Kidney tubule cell (primary cell): ENCODE measurements around the gene THEM4.
A peak's percentile ranks its signal among the peaks of the same experiment; 100 is the strongest.

Experiments used
- DNase-seq: peaks from one replicate; pipeline ENCODE4 v3.0.0-alpha.2; 2018; ENCODE audit warnings: low spot score

Gene THEM4

DNA sequence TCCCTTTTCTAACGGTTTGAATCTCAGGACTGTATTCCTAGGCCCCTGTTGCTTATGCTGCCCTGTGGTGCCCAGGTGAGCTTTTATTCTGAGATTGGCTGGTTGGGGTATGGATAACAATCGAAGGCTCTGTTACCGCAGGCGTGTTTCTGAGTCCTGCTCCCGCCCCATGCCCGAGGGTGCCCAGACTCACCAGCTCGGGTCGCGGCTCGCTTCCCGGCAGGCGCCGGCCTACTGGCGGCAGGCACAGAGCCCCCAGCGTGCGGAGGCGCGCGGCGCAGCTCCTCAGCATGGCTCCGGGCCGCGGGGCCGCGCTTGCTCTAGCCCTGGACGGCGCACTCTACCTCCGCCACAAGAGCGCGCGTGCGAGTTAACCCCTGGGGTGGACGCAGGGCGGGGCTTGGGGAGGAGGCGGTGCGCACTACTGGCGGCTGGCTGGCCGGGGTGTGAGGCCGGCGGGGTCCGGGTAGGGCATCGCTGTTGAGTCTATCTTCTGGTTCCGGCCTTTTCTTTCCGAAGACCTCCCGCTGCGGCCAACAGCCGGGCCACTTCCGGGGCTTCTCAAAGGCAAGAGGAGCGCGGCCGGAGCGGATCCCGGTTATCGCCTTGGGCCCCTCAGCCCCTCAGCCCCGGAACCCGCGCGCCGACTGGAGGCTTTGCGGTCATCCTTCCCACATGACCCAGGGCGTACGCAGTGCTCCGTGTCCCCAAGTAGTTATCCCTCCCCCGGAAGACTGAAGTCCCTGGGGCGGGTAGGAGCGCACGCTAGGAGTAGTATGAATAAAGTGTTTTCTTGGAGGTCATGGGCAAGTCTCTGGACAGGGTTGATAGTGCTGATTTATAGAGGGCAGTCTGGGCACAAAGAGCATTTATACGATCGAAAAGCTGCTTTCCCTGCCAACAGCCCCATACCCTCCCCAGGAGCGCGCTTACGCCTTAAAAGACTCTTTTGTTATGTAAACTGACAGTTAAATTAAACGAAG lies at the start of gene THEM4:
THEM4 (minus strand) TSS at position 345 of the 983 bp plus-strand sequence; CDS start at position 292, 53 bp downstream.
- DNase-seq, result peak; percentile 99

GRCh38 chr1:151958959-151959358 lies 49.6 kb upstream of the THEM4 start:
- no peak for DNase-seq

GRCh38 chr1:151956957-151957497 lies 47.7 kb upstream of the THEM4 start:
- no peak for DNase-seq

DNA sequence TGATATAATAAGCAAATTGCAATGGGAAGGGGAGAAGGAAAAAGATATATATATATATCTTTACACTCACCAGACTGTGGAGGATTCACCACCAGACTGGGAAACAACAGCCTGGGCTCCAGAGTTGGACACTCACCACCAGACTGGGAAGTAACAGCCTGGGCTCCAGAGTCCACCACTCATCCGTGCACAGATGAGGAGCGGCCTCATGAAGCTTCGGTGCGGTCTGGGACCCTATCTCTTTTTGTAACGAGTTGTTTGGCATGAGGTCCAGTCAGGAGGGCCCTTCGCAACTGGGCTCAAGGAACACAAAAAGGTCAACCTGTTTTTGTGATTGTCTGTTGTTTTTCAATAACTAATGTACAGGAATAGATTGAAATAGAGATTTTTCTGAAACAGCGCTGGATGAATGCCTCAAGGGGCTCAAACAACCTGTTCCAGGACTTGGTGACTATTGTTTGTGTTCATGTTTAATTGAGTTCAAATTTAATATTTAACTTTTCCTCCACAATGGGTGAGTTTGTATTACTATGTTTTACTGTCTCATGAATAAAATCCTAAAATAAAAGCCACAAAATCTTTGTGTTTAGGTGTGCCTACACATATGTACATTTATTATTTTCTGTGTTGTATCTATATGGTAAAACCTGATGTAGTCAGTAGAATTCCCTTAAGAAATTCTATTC lies 44.2 kb upstream of the THEM4 start:
- DNase-seq, result peak; percentile 41

DNA sequence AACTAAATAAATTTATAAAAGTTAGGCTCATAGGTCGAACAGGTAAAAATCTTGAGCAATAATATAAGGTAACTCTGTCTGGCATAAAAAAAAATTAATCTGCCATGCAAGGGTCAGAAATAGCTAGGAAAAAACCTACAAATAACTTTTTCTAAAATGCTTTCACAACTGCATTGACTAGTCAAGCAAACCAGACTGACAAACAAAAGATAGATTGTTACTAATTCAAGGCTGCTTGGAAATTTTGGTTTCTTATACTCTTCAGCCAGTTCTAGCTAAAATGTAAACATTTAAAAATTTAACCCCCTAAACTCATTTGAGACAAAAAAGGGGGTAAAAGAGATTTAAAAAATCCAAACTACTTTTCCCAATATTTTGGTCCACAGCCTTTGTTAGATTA lies 43.5 kb upstream of the THEM4 start:
- DNase-seq, result no peak

GRCh38 chr1:151949371-151950193 lies 40.3 kb upstream of the THEM4 start:
- DNase-seq, result no peak

- no peak for DNase-seq
Measured at GRCh38 chr1:151948506-151948905, 39.2 kb upstream of the THEM4 start.

- DNase-seq, result no peak
Measured at GRCh38 chr1:151947140-151947539, 37.8 kb upstream of the THEM4 start.

DNA sequence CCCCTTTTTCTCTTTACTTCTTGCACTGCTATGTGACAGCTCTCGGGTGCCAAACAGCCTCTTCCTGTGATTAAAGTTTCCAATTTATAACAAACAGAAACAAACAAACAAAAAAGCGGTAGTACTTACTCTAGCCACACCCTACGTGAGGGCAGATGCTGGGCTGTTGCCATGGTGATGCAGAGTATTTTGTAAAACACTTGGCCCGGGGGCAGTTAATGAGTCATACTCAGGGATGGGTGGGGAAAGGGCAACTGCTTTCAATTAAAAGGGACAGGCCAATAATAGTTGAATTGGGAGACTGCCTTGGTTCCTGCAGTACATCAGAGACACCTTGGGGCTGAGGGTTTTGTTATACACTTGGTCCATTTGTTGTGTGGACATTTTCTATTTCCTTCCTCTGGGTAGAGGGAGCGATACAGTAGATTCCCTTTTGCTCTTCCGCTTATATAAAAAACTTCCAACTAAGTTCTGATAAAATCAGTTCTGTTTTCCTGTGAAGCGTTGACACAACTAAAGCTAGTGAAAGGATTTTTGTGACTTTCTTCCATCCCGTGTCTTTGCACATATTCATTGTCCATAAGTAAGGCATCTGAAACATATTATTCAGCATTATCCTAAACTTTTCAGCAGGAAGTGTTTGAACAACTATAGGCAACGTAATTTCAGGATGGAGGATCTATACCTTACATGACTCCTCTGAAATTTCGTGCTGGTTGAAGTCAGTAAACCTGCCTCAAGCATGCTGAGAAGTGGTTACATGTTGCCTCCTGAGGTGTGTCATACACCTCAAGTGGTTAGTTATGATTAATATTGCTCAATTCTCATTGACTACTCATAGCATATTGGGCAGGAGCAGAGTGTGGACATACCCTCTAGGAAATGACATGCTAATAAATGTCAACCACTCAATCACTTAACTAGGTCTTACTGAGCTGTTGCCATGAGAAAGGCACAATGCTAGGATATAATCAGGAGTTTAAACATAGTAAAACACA lies 36.7 kb upstream of the THEM4 start:
- DNase-seq, result peak; percentile 96

- DNase-seq, result no peak
Measured at GRCh38 chr1:151944857-151945575, 35.7 kb upstream of the THEM4 start.

- no peak for DNase-seq
Measured at GRCh38 chr1:151944126-151944856, 35.0 kb upstream of the THEM4 start.

- peak; percentile 40 for DNase-seq
Measured at GRCh38 chr1:151943591-151943990, 34.3 kb upstream of the THEM4 start.

- DNase-seq, result peak; percentile 89
Measured at GRCh38 chr1:151942882-151943281, 33.6 kb upstream of the THEM4 start.

GRCh38 chr1:151940541-151940940 lies 31.2 kb upstream of the THEM4 start:
- no peak for DNase-seq

GRCh38 chr1:151939779-151940178 lies 30.5 kb upstream of the THEM4 start:
- DNase-seq, result no peak

DNA sequence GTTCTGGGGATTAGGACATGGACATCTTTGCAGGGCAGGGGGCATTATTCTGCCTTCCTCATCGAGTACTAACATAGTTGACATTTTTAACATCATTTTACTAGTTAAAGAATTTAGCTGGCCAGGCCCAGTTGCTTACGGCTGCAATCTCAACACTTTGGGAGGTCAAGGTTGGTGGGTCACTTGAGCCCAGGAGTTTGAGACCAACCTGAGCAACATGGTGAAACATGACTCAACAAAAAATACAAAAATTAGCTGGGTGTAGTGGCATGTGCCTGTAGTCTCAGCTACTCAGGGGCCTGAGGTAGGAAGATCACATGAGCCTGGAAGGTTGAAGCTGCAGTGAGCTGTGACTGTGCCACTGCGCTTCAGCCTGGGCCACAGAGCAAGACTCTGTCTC lies 29.8 kb upstream of the THEM4 start:
- no peak for DNase-seq

DNA sequence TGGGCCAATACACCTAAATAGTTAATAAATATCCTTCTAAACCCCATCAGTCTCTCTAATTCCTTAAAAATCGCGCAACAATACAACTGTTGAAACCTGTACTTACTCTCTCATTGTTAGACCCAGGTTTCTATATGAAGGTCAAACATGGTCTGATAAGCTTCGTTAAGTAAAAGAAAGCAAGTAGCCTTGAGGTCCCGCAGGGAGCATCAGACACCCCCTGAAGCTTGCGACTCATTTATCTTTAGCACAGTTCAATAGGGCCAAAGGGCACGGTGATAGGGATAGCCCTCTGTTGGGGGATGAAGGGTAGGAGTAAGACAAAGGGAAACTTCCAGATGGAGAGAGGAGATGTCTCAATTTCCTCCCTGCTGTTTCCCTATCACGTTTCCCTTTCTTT lies 27.3 kb upstream of the THEM4 start:
- no peak for DNase-seq

GRCh38 chr1:151935894-151936602 lies 26.7 kb upstream of the THEM4 start:
- no peak for DNase-seq

- DNase-seq, result no peak
Measured at GRCh38 chr1:151935154-151935553, 25.8 kb upstream of the THEM4 start.
